Caco-2 (cell line): Measurements from ENCODE around the gene SHROOM1. TPM values are rescaled to one million over a fixed set of nuclear protein-coding genes. Genes with fewer than 3 reads are reported as not detected.

Experiments used
- BruUV-seq: library from RNA; stranded (reverse); fragments of 400-500 nt; replicated peaks from 2 replicates; lab custom pipeline; 2021; lab: Mats Ljungman, UMichigan
- CTCF ChIA-PET: fragments of 300-600 bp; sonication (Branson Sonifier 250); formaldehyde crosslinking; loops from one replicate; lab custom pipeline; 2022; ENCODE audit warnings: antibody characterized with exemption; lab: Charles Lee
- POLR2A ChIA-PET: fragments of 300-600 bp; sonication (Branson Sonifier 250); formaldehyde crosslinking; loops from one replicate; lab custom pipeline; 2022; ENCODE audit warnings: antibody characterized with exemption; lab: Charles Lee
- DNase-seq, 2 experiments: peaks; one replicate each; pipeline versions ENCODE4 v3.0.0 to v3.0.0-alpha.2; 2020 to 2022
- H3K27me3 ChIP-seq: replicated peaks from 2 replicates; pipeline ENCODE4 v1.6.0; 2011; ENCODE audit warnings: low read length; ENCODE audit not compliant: control insufficient read depth, insufficient read depth
- H3K36me3 ChIP-seq: 2 replicates; pipeline ENCODE4 v1.5.1; 2011; ENCODE audit warnings: low read length; ENCODE audit not compliant: control insufficient read depth, insufficient read depth
- H3K4me1 ChIP-seq: fragments of 250-450 bp; sonication (Bioruptor Pico); 2 replicates; pipeline ENCODE4 v1.5.1; 2020; ENCODE audit warnings: mild to moderate bottlenecking
- H3K4me3 ChIP-seq: 2 replicates; pipeline ENCODE4 v1.5.1; 2011; ENCODE audit warnings: low read depth, mild to moderate bottlenecking, control low read depth, low read length
- H3K9me3 ChIP-seq: fragments of 250-450 bp; sonication (Bioruptor Pico); 2 replicates; pipeline ENCODE4 v1.5.1; 2020; ENCODE audit warnings: mild to moderate bottlenecking, moderate library complexity
- H3K27ac Mint-ChIP-seq: one replicate; pipeline ENCODE4 v1.8.0; 2022; ENCODE audit warnings: mixed read lengths; ENCODE audit not compliant: unreplicated experiment
- H3K27me3 Mint-ChIP-seq: one replicate; pipeline ENCODE4 v1.8.0; 2022; ENCODE audit warnings: mixed read lengths; ENCODE audit not compliant: insufficient read depth, unreplicated experiment
- H3K36me3 Mint-ChIP-seq: one replicate; pipeline ENCODE4 v1.8.0; 2022; ENCODE audit warnings: mild to moderate bottlenecking, mixed read lengths; ENCODE audit not compliant: insufficient read depth, unreplicated experiment
- H3K4me1 Mint-ChIP-seq: one replicate; pipeline ENCODE4 v1.8.0; 2022; ENCODE audit warnings: low read depth, mixed read lengths; ENCODE audit not compliant: unreplicated experiment
- H3K4me3 Mint-ChIP-seq: one replicate; pipeline ENCODE4 v1.8.0; 2022; ENCODE audit warnings: mild to moderate bottlenecking, moderate library complexity, mixed read lengths; ENCODE audit not compliant: unreplicated experiment
- H3K9me3 Mint-ChIP-seq: one replicate; pipeline ENCODE4 v1.8.0; 2022; ENCODE audit warnings: mixed read lengths; ENCODE audit not compliant: unreplicated experiment
- CTCF ChIP-seq, 2 experiments: fragments of 200-600 bp in 1 of 2; IDR thresholded peaks; 1 replicate in 1 of 2; 2 replicates in 1 of 2; pipeline versions ENCODE4 v1.5.1 to v1.8.0; 2011 to 2022; ENCODE audit warnings: antibody characterized with exemption in 1 of 2, control low read depth in 1 of 2, inconsistent platforms in 1 of 2, low read depth in 1 of 2, low read length in 1 of 2, mild to moderate bottlenecking in 1 of 2, moderate library complexity in 1 of 2; ENCODE audit not compliant: insufficient read depth in 1 of 2, severe bottlenecking in 1 of 2, unreplicated experiment in 1 of 2
- intact Hi-C: fragments of 100-400 bp; cut with micrococcal nuclease; formaldehyde crosslinking; loops from one replicate; pipeline ENCODE4 v1.10.0; 2022; ENCODE audit not compliant: unreplicated experiment
- total RNA-seq: library from RNA; stranded (reverse); gene quantifications from 2 replicates; pipeline ENCODE4 v1.2.3, GENCODE V29; 2022

Gene SHROOM1
- total RNA-seq, 1 experiment from 2014 or later, result 17.4 TPM

GRCh38 chr5:132854301-132854700 is 23.9 kb upstream of the SHROOM1 start:
- Mint-ChIP-seq H3K27me3 (no peaks in the 10 kb centered on the region), H3K4me1 (no peaks in the 10 kb centered on the region), H3K4me3 (no peak overlapping the region), H3K36me3 (no peaks in the 10 kb centered on the region), H3K9me3 (no peaks in the 10 kb centered on the region), H3K27ac (no peak overlapping the region)
- Histone ChIP-seq H3K4me1 (no peaks in the 10 kb centered on the region), H3K27me3 (no peaks in the 10 kb centered on the region), H3K36me3 (no peaks in the 10 kb centered on the region), H3K4me3 (no peak overlapping the region), H3K9me3 (no peaks in the 10 kb centered on the region)
- intact Hi-C loops, result no loop called here
- no peak for TF ChIP-seq CTCF (IDR thresholded peaks at IDR 0.05; ENCODE audit: insufficient read depth in 1 of 2, low read depth in 1 of 2, low read length in 1 of 2, severe bottlenecking in 1 of 2, unreplicated experiment in 1 of 2)
- no peak for DNase-seq
- BruUV-seq, result no TSS peak
- ChIA-PET POLR2A (interaction anchor here (0.6 kb wide), 1 partner anchor 102 kb away, joined by 7 read pairs; no protein-coding TSS in a partner anchor), CTCF (no interaction called here)

- H3K9me3 ChIP-seq, result no peaks in the 10 kb centered on the region
- H3K36me3 Mint-ChIP-seq, result no peaks in the 10 kb centered on the region
- no peak for DNase-seq
- H3K4me3 Mint-ChIP-seq, result no peak overlapping the region
- H3K4me3 ChIP-seq, result no peak overlapping the region
- CTCF ChIA-PET, result no interaction called here
- no peaks in the 10 kb centered on the region for H3K36me3 ChIP-seq
- H3K27me3 Mint-ChIP-seq, result no peaks in the 10 kb centered on the region
- intact Hi-C loops, result no loop called here
- H3K27me3 ChIP-seq, result no peaks in the 10 kb centered on the region
- no peak overlapping the region for H3K27ac Mint-ChIP-seq
- no peaks in the 10 kb centered on the region for H3K9me3 Mint-ChIP-seq
- POLR2A ChIA-PET, result no interaction called here
- TF ChIP-seq CTCF (IDR thresholded peaks at IDR 0.05; ENCODE audit: insufficient read depth in 1 of 2, low read depth in 1 of 2, low read length in 1 of 2, severe bottlenecking in 1 of 2, unreplicated experiment in 1 of 2), result no peak
- no peaks in the 10 kb centered on the region for H3K4me1 ChIP-seq
- H3K4me1 Mint-ChIP-seq, result no peaks in the 10 kb centered on the region
- BruUV-seq, result no TSS peak
Observed at GRCh38 chr5:132853790-132854189, 23.3 kb upstream of the SHROOM1 start.

DNA sequence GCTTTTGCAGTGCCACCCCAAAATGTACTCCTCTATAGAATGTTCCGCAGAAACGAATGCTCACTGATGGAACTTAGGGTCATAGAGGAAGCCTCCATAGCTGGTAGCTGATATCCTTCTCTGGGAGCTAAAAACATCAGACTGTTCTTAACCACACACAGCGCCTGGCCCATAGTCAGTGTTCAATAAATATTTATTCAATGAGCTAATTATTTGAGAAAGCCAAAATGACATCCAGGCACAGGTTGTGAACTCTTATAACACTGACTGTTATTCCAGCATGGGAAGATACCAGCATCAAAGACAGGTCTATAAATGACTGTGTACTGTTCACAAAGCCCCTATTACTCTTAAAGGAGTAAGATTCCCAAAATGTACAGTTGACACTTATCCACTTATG is 22.9 kb upstream of the SHROOM1 start:
- POLR2A ChIA-PET, result no interaction called here
- Histone ChIP-seq H3K4me1 (no peaks in the 10 kb centered on the region), H3K4me3 (no peak overlapping the region), H3K9me3 (no peaks in the 10 kb centered on the region), H3K27me3 (no peaks in the 10 kb centered on the region), H3K36me3 (no peaks in the 10 kb centered on the region)
- Mint-ChIP-seq H3K36me3 (no peaks in the 10 kb centered on the region), H3K27me3 (no peaks in the 10 kb centered on the region), H3K27ac (no peak overlapping the region), H3K9me3 (no peaks in the 10 kb centered on the region), H3K4me3 (no peak overlapping the region), H3K4me1 (no peaks in the 10 kb centered on the region)
- TF ChIP-seq CTCF (IDR thresholded peaks at IDR 0.05; ENCODE audit: insufficient read depth in 1 of 2, low read depth in 1 of 2, low read length in 1 of 2, severe bottlenecking in 1 of 2, unreplicated experiment in 1 of 2), result no peak
- intact Hi-C loops, result no loop called here
- DNase-seq, result no peak
- BruUV-seq, result no TSS peak
- CTCF ChIA-PET, result no interaction called here
